ENCODE data around the gene INS.

INS gene

GRCh38 chr11:2123628-2123960, 37.4 kb downstream of the INS start:
- no peak for DNase-seq (ENCODE audit: low read depth)
- H3K4me3 ChIP-seq (replicated peaks; ENCODE audit: low read depth, low read length), result no peak overlapping the region
- no peak for TF ChIP-seq CTCF (IDR thresholded peaks at IDR 0.05; ENCODE audit: low read length, missing control alignments)

GRCh38 chr11:2122907-2123627, 37.9 kb downstream of the INS start:
- H3K4me3 ChIP-seq (replicated peaks; ENCODE audit: low read depth, low read length), result no peak overlapping the region
- TF ChIP-seq CTCF (IDR thresholded peaks at IDR 0.05; ENCODE audit: low read length, missing control alignments), result no peak
- no peak for DNase-seq (ENCODE audit: low read depth)

GRCh38 chr11:2122222-2122906, 38.6 kb downstream of the INS start:
- H3K4me3 ChIP-seq (replicated peaks; ENCODE audit: low read depth, low read length), result no peak overlapping the region
- peak; percentile 11 for DNase-seq (ENCODE audit: low read depth)
- TF ChIP-seq CTCF (IDR thresholded peaks at IDR 0.05; ENCODE audit: low read length, missing control alignments), result no peak

- no peak for TF ChIP-seq CTCF (IDR thresholded peaks at IDR 0.05; ENCODE audit: low read length, missing control alignments)
- DNase-seq (ENCODE audit: low read depth), result no peak
- H3K4me3 ChIP-seq (replicated peaks; ENCODE audit: low read depth, low read length), result no peak overlapping the region
Measured at GRCh38 chr11:2121227-2122130, 39.5 kb downstream of the INS start.

- no peak overlapping the region for H3K4me3 ChIP-seq (replicated peaks; ENCODE audit: low read depth, low read length)
- TF ChIP-seq CTCF (IDR thresholded peaks at IDR 0.05; ENCODE audit: low read length, missing control alignments), result no peak
- DNase-seq (ENCODE audit: low read depth), result no peak
Measured at GRCh38 chr11:2120359-2121100, 40.5 kb downstream of the INS start.

- DNase-seq (ENCODE audit: low read depth), result no peak
- TF ChIP-seq CTCF (IDR thresholded peaks at IDR 0.05; ENCODE audit: low read length, missing control alignments), result no peak
- no peak overlapping the region for H3K4me3 ChIP-seq (replicated peaks; ENCODE audit: low read depth, low read length)
Measured at GRCh38 chr11:2118677-2119076, 42.3 kb downstream of the INS start.

All from fibroblast of pulmonary artery (primary cell).